KBM-7 (cell line): ENCODE results near the gene NOTCH3.

Experiments
- DNase-seq: peaks from one replicate; pipeline ENCODE4 v3.0.0-alpha.2; 2015
- in situ Hi-C: fragments of 300-500 bp; cut with MboI; formaldehyde crosslinking; loops from 2 replicates; pipeline ENCODE4 v1.14.3; 2020; ENCODE audit warnings: low sequenced_read_pairs, low pct_unique_long_range_greater_than_20kb, mixed read lengths

The NOTCH3 gene

GRCh38 chr19:15129856-15130585 lies 70.8 kb downstream of the NOTCH3 start:
- DNase-seq, result no peak
- in situ Hi-C loops, result no loop called here

GRCh38 chr19:15128162-15128770 lies 72.5 kb downstream of the NOTCH3 start:
- DNase-seq, result no peak
- in situ Hi-C loops, result no loop called here

GRCh38 chr19:15126131-15126910 lies 74.5 kb downstream of the NOTCH3 start:
- DNase-seq, result no peak
- in situ Hi-C loops, result no loop called here

- in situ Hi-C loops, result no loop called here
- peak; percentile 99 for DNase-seq
Measured at GRCh38 chr19:15125232-15126067, 75.3 kb downstream of the NOTCH3 start.

GRCh38 chr19:15124572-15125231 lies 76.1 kb downstream of the NOTCH3 start:
- no peak for DNase-seq
- in situ Hi-C loops, result no loop called here

- in situ Hi-C loops, result no loop called here
- DNase-seq, result no peak
Measured at GRCh38 chr19:15123900-15124299, 76.9 kb downstream of the NOTCH3 start.

GRCh38 chr19:15123031-15123890 lies 77.5 kb downstream of the NOTCH3 start:
- in situ Hi-C loops, result no loop called here
- no peak for DNase-seq

GRCh38 chr19:15122331-15123030 lies 78.3 kb downstream of the NOTCH3 start:
- DNase-seq, result no peak
- in situ Hi-C loops, result no loop called here

GRCh38 chr19:15120135-15121026 lies 80.4 kb downstream of the NOTCH3 start:
- DNase-seq, result no peak
- in situ Hi-C loops, result no loop called here

- DNase-seq, result no peak
- in situ Hi-C loops, result no loop called here
Measured at GRCh38 chr19:15118789-15119494, 81.9 kb downstream of the NOTCH3 start.

GRCh38 chr19:15118248-15118647 lies 82.5 kb downstream of the NOTCH3 start:
- in situ Hi-C loops, result no loop called here
- no peak for DNase-seq

GRCh38 chr19:15116856-15117255 lies 83.9 kb downstream of the NOTCH3 start:
- in situ Hi-C loops, result no loop called here
- no peak for DNase-seq

- DNase-seq, result no peak
Measured at GRCh38 chr19:15115762-15116615, 84.8 kb downstream of the NOTCH3 start.

GRCh38 chr19:15115080-15115479 lies 85.7 kb downstream of the NOTCH3 start:
- in situ Hi-C loops, result no loop called here
- DNase-seq, result no peak

More at GRCh38 chr19:15115762-15116615, 84.8 kb downstream of the NOTCH3 start:
- in situ Hi-C loops, result no loop called here

- in situ Hi-C loops, result no loop called here
- no peak for DNase-seq
Measured at GRCh38 chr19:15114153-15114540, 86.6 kb downstream of the NOTCH3 start.
